Activated effector memory CD4-positive, alpha-beta T cell treated with Interleukin-2 at 50 U/mL for 16 hours (primary cell): ENCODE measurements around the gene AGBL4.
"Not testable (repeated sequence)": the region's sequence is repeated elsewhere in the genome, so short reads cannot be mapped to it uniquely, and the experiment has no call there.

Experiments
- DNase-seq: peaks from one replicate; pipeline ENCODE4 v3.0.0-alpha.2; 2020

The AGBL4 gene

GRCh38 chr1:49294539-49294938 lies 729.2 kb downstream of the AGBL4 start:
- DNase-seq, result no peak

- no peak for DNase-seq
Measured at GRCh38 chr1:49293016-49293415, 730.7 kb downstream of the AGBL4 start.

GRCh38 chr1:49257211-49258049 lies 766.3 kb downstream of the AGBL4 start:
- not testable (repeated sequence) for DNase-seq

GRCh38 chr1:49252917-49253316 lies 770.8 kb downstream of the AGBL4 start:
- DNase-seq, result no peak

GRCh38 chr1:49251019-49251784 lies 772.6 kb downstream of the AGBL4 start:
- no peak for DNase-seq

GRCh38 chr1:49240709-49241221 lies 783.0 kb downstream of the AGBL4 start:
- DNase-seq, result no peak

- DNase-seq, result no peak
Measured at GRCh38 chr1:49234988-49235387, 788.8 kb downstream of the AGBL4 start.

GRCh38 chr1:49229555-49229954 lies 794.2 kb downstream of the AGBL4 start:
- DNase-seq, result no peak

GRCh38 chr1:49226758-49227157 lies 797.0 kb downstream of the AGBL4 start:
- no peak for DNase-seq

GRCh38 chr1:49225464-49225863 lies 798.3 kb downstream of the AGBL4 start:
- no peak for DNase-seq

- no peak for DNase-seq
Measured at GRCh38 chr1:49213301-49213700, 810.5 kb downstream of the AGBL4 start.

- DNase-seq, result no peak
Measured at GRCh38 chr1:49208712-49209111, 815.0 kb downstream of the AGBL4 start.

GRCh38 chr1:49204720-49205119 lies 819.0 kb downstream of the AGBL4 start:
- DNase-seq, result no peak

- no peak for DNase-seq
Measured at GRCh38 chr1:49200738-49201137, 823.0 kb downstream of the AGBL4 start.

- no peak for DNase-seq
Measured at GRCh38 chr1:49199564-49199963, 824.2 kb downstream of the AGBL4 start.

GRCh38 chr1:49197081-49197480 lies 826.7 kb downstream of the AGBL4 start:
- no peak for DNase-seq

GRCh38 chr1:49190138-49190537 lies 833.6 kb downstream of the AGBL4 start:
- no peak for DNase-seq

- no peak for DNase-seq
Measured at GRCh38 chr1:49187056-49187455, 836.7 kb downstream of the AGBL4 start.

GRCh38 chr1:49185450-49185980 lies 838.2 kb downstream of the AGBL4 start:
- no peak for DNase-seq

GRCh38 chr1:49183489-49183888 lies 840.3 kb downstream of the AGBL4 start:
- DNase-seq, result no peak

GRCh38 chr1:49181033-49181432 lies 842.7 kb downstream of the AGBL4 start:
- DNase-seq, result no peak

GRCh38 chr1:49171941-49172593 lies 851.7 kb downstream of the AGBL4 start:
- DNase-seq, result no peak

- DNase-seq, result no peak
Measured at GRCh38 chr1:49166031-49166430, 857.7 kb downstream of the AGBL4 start.
